ENCODE results near the gene PTPRO.

PTPRO gene

GRCh38 chr12:15550793-15551192, 228.5 kb downstream of the PTPRO start:
- DNase-seq (ENCODE audit: low read depth in 1 of 2, low spot score in 1 of 2) = no peak

- DNase-seq (ENCODE audit: low read depth in 1 of 2, low spot score in 1 of 2) = no peak
These were observed 233.1 kb downstream of the PTPRO start for GRCh38 chr12:15555446-15555845.

GRCh38 chr12:15556411-15557102, 234.2 kb downstream of the PTPRO start:
- no peak for DNase-seq (ENCODE audit: low read depth in 1 of 2, low spot score in 1 of 2)

GRCh38 chr12:15558915-15559528, 236.7 kb downstream of the PTPRO start:
- DNase-seq (ENCODE audit: low read depth in 1 of 2, low spot score in 1 of 2) = no peak

- no peak for DNase-seq (ENCODE audit: low read depth in 1 of 2, low spot score in 1 of 2)
These were observed 239.1 kb downstream of the PTPRO start for GRCh38 chr12:15561396-15561795.

GRCh38 chr12:15562263-15562662, 240.0 kb downstream of the PTPRO start:
- DNase-seq (ENCODE audit: low read depth in 1 of 2, low spot score in 1 of 2) = no peak

- no peak for DNase-seq (ENCODE audit: low read depth in 1 of 2, low spot score in 1 of 2)
These were observed 241.4 kb downstream of the PTPRO start for GRCh38 chr12:15563663-15564062.

- no peak for DNase-seq (ENCODE audit: low read depth in 1 of 2, low spot score in 1 of 2)
These were observed 252.0 kb downstream of the PTPRO start for GRCh38 chr12:15574353-15574752.

- DNase-seq (ENCODE audit: low read depth in 1 of 2, low spot score in 1 of 2) = no peak
These were observed 253.6 kb downstream of the PTPRO start for GRCh38 chr12:15575671-15576541.

- DNase-seq (ENCODE audit: low read depth in 1 of 2, low spot score in 1 of 2) = no peak
These were observed 258.1 kb downstream of the PTPRO start for GRCh38 chr12:15580431-15580830.

GRCh38 chr12:15581006-15581405, 258.7 kb downstream of the PTPRO start:
- DNase-seq (ENCODE audit: low read depth in 1 of 2, low spot score in 1 of 2) = no peak

- no peak for DNase-seq (ENCODE audit: low read depth in 1 of 2, low spot score in 1 of 2)
These were observed 261.5 kb downstream of the PTPRO start for GRCh38 chr12:15583804-15584203.

GRCh38 chr12:15584366-15585041, 262.2 kb downstream of the PTPRO start:
- DNase-seq (ENCODE audit: low read depth in 1 of 2, low spot score in 1 of 2) = no peak

GRCh38 chr12:15589328-15590032, 267.2 kb downstream of the PTPRO start:
- no peak for DNase-seq (ENCODE audit: low read depth in 1 of 2, low spot score in 1 of 2)

- peak in 1 of 2 donors; percentile 11 for DNase-seq (ENCODE audit: low read depth in 1 of 2, low spot score in 1 of 2)
These were observed 268.0 kb downstream of the PTPRO start for GRCh38 chr12:15590180-15590826.

- DNase-seq (ENCODE audit: low read depth in 1 of 2, low spot score in 1 of 2) = no peak
These were observed 269.5 kb downstream of the PTPRO start for GRCh38 chr12:15591811-15592210.

- no peak for DNase-seq (ENCODE audit: low read depth in 1 of 2, low spot score in 1 of 2)
These were observed 270.6 kb downstream of the PTPRO start for GRCh38 chr12:15592934-15593333.

GRCh38 chr12:15596174-15596573, 273.9 kb downstream of the PTPRO start:
- DNase-seq (ENCODE audit: low read depth in 1 of 2, low spot score in 1 of 2) = no peak

- no peak for DNase-seq (ENCODE audit: low read depth in 1 of 2, low spot score in 1 of 2)
These were observed 275.0 kb downstream of the PTPRO start for GRCh38 chr12:15597125-15597830.

Measured in stimulated activated CD4-positive, alpha-beta T cell treated with anti-CD3 and anti-CD28 coated beads, Interleukin-15, amount 100 ng/mL, for 1 hour (primary cell).